ENCODE data around the gene RHBG.

Gene RHBG

GRCh38 chr1:156428746-156429288 lies 59.8 kb downstream of the RHBG start:
- no peak for DNase-seq

- no peak for DNase-seq
Measured at GRCh38 chr1:156429313-156430060, 60.5 kb downstream of the RHBG start.

- no peak for DNase-seq
Measured at GRCh38 chr1:156430303-156430702, 61.3 kb downstream of the RHBG start.

- no peak for DNase-seq
Measured at GRCh38 chr1:156430866-156431265, 61.9 kb downstream of the RHBG start.

- DNase-seq: no peak
Measured at GRCh38 chr1:156431366-156431765, 62.4 kb downstream of the RHBG start.

GRCh38 chr1:156431769-156432668 lies 63.0 kb downstream of the RHBG start:
- DNase-seq: no peak

- DNase-seq: no peak
Measured at GRCh38 chr1:156432669-156433018, 63.6 kb downstream of the RHBG start.

GRCh38 chr1:156433032-156433431 lies 64.0 kb downstream of the RHBG start:
- DNase-seq: no peak

GRCh38 chr1:156433602-156434001 lies 64.6 kb downstream of the RHBG start:
- DNase-seq: no peak
